Mesothelial cell of epicardium (in vitro differentiated cells): ENCODE data around the gene FOXR1. TPM values are rescaled to one million over a fixed set of nuclear protein-coding genes. Genes with fewer than 3 reads are reported as not detected.

Experiments used
- DNase-seq, 2 experiments: peaks; one replicate each; pipeline ENCODE4 v3.0.0; 2021; ENCODE audit warnings: low spot score in 2 of 2; ENCODE audit not compliant: unreplicated experiment in 2 of 2
- H3K27ac Mint-ChIP-seq: 2 replicates; pipeline ENCODE4 v1.8.0; 2021; ENCODE audit warnings: mixed read lengths
- H3K27me3 Mint-ChIP-seq: 2 replicates; pipeline ENCODE4 v1.8.0; 2021; ENCODE audit warnings: low read depth, mixed read lengths
- H3K36me3 Mint-ChIP-seq: 2 replicates; pipeline ENCODE4 v1.8.0; 2021; ENCODE audit warnings: mixed read lengths
- H3K4me1 Mint-ChIP-seq: 2 replicates; pipeline ENCODE4 v1.8.0; 2021; ENCODE audit warnings: mixed read lengths
- H3K4me3 Mint-ChIP-seq: 2 replicates; pipeline ENCODE4 v1.8.0; 2021; ENCODE audit warnings: mild to moderate bottlenecking, moderate library complexity, mixed read lengths
- H3K9me3 Mint-ChIP-seq: 2 replicates; pipeline ENCODE4 v1.8.0; 2021; ENCODE audit warnings: mixed read lengths
- total RNA-seq: library from RNA; stranded (reverse); gene quantifications from 3 replicates; pipeline ENCODE4 v1.2.1, GENCODE V29; 2021
- TF ChIP-seq, protein P1 (sequence below): fragments of 200-600 bp; sonication (generic); IDR thresholded peaks from one replicate; pipeline ENCODE4 v1.5.0; 2021; ENCODE audit warnings: antibody characterized with exemption; ENCODE audit not compliant: unreplicated experiment

Gene FOXR1
- total RNA-seq, 1 donor from 2014 or later = not detected

DNA sequence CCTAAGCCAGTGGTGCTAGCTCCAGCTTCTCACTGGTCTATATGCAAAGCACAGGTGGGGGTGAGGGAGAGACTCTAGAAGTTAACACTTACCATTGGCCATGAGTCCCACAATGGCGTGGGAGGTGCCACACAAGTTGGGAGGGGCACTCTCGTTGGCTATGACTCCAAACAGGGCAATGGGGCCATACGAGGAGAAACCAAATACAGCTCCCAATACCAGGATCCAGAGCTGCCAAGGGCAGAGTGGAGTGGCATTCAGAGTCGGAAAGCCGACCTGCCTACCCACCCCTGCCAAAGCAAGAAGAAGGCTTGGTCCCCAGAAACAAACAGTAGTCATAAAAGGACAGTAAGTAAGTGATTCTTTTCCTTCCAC, 53.5 kb downstream of the FOXR1 start:
- TF ChIP-seq, protein P1, sequence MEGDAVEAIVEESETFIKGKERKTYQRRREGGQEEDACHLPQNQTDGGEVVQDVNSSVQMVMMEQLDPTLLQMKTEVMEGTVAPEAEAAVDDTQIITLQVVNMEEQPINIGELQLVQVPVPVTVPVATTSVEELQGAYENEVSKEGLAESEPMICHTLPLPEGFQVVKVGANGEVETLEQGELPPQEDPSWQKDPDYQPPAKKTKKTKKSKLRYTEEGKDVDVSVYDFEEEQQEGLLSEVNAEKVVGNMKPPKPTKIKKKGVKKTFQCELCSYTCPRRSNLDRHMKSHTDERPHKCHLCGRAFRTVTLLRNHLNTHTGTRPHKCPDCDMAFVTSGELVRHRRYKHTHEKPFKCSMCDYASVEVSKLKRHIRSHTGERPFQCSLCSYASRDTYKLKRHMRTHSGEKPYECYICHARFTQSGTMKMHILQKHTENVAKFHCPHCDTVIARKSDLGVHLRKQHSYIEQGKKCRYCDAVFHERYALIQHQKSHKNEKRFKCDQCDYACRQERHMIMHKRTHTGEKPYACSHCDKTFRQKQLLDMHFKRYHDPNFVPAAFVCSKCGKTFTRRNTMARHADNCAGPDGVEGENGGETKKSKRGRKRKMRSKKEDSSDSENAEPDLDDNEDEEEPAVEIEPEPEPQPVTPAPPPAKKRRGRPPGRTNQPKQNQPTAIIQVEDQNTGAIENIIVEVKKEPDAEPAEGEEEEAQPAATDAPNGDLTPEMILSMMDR = no peak
- no peaks in the 10 kb centered on the region for H3K9me3 Mint-ChIP-seq
- peaks cover 18% of the 10 kb centered on the region for H3K36me3 Mint-ChIP-seq
- no peak for DNase-seq
- peaks cover 20% of the 10 kb centered on the region for H3K4me1 Mint-ChIP-seq
- H3K4me3 Mint-ChIP-seq = no peak overlapping the region
- H3K27me3 Mint-ChIP-seq = no peaks in the 10 kb centered on the region
- peak overlapping the region; percentile 40 for H3K27ac Mint-ChIP-seq

DNA sequence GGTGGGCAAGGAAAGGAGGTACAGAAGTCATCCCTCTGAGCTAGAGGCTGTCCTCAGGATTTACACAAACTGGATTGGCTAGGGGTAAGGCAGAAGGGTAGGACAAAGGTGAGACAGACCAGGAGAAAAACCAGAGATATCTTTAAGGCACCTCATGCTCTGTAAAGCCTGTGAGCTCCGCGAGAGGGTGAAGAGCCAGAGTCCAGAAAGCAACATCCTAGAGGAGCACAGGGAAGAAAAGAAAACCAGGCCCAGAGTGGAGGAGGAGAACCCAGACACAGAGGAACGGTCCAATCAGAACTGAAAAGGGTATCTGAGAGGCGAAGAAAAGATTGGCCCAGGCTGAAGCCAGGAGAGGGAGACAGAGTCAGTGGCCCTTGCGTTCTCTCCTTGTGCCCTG, 54.0 kb downstream of the FOXR1 start:
- peak overlapping the region; percentile 40 for H3K27ac Mint-ChIP-seq
- no peaks in the 10 kb centered on the region for H3K27me3 Mint-ChIP-seq
- H3K9me3 Mint-ChIP-seq = no peaks in the 10 kb centered on the region
- no peak overlapping the region for H3K4me3 Mint-ChIP-seq
- peaks cover 17% of the 10 kb centered on the region for H3K36me3 Mint-ChIP-seq
- DNase-seq = no peak
- TF ChIP-seq, protein P1 = no peak
- peaks cover 19% of the 10 kb centered on the region for H3K4me1 Mint-ChIP-seq

DNA sequence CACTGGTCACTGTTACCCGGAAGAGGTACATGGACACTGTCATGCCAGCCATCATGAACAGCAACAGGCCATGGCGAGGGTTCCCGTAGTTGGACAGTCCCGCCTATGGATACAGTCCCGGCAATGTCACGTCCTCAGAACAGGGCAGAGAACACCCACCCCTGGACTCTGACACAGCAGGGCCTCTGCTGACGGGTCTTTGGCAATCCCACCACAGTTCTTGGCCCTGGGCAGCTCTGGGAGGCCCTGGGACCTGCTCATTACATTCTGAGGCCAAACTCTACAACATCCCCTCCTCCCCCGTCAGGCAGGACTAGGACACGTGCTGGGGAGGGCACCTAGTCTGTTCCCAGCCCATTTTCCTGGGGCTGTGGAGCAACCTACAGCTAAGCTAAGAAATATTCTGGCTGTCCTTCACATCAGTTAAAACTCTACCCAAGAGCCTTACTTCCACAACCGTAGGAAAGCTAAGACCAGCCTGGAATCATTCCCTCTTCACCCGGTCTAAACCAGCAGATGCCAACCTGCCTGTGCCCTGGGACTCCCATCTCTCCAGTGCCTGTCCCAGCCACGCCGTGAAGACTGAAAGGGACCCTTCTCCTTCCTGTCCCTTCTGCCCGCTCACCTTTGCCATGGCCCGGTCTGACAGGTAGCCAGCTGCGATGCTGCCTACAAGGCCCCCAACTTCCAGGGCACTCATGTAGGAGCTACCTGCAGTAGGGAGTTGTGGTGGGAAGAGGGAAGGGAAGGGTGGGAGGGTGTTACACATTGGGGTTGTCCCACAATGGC, 54.6 kb downstream of the FOXR1 start:
- H3K4me3 Mint-ChIP-seq = no peak overlapping the region
- H3K36me3 Mint-ChIP-seq = peaks cover 17% of the 10 kb centered on the region

DNA sequence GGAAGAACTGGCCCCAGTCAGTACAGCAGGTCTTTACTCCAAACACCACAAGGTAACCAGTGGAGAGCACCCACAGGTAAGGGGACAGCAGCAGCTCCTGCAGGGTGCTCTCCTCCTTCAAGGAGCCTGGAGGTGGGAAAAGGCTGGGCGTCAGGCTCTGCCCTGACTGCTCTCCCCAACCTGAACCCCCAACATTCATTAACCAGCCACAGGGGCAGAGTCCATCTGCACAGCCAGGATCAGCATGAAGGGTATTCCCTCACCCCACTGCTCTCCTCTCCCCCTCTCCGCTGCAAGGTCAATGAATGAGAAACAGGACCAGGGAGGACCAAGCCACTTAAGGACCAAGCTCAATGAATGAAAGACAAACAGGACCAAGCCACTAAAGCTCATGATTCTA, 55.4 kb downstream of the FOXR1 start:
- H3K9me3 Mint-ChIP-seq = no peaks in the 10 kb centered on the region
- peaks cover 17% of the 10 kb centered on the region for H3K36me3 Mint-ChIP-seq
- H3K4me3 Mint-ChIP-seq = no peak overlapping the region
- no peak for DNase-seq
- peaks cover 19% of the 10 kb centered on the region for H3K4me1 Mint-ChIP-seq
- TF ChIP-seq, protein P1 = no peak
- H3K27ac Mint-ChIP-seq = no peak overlapping the region
- no peaks in the 10 kb centered on the region for H3K27me3 Mint-ChIP-seq

More for the DNA sequence above, 54.6 kb downstream of the FOXR1 start:
- Mint-ChIP-seq H3K27me3 (no peaks in the 10 kb centered on the region), H3K9me3 (no peaks in the 10 kb centered on the region), H3K27ac (no peak overlapping the region), H3K4me1 (peaks cover 19% of the 10 kb centered on the region)
- TF ChIP-seq, protein P1 = no peak
- no peak for DNase-seq

DNA sequence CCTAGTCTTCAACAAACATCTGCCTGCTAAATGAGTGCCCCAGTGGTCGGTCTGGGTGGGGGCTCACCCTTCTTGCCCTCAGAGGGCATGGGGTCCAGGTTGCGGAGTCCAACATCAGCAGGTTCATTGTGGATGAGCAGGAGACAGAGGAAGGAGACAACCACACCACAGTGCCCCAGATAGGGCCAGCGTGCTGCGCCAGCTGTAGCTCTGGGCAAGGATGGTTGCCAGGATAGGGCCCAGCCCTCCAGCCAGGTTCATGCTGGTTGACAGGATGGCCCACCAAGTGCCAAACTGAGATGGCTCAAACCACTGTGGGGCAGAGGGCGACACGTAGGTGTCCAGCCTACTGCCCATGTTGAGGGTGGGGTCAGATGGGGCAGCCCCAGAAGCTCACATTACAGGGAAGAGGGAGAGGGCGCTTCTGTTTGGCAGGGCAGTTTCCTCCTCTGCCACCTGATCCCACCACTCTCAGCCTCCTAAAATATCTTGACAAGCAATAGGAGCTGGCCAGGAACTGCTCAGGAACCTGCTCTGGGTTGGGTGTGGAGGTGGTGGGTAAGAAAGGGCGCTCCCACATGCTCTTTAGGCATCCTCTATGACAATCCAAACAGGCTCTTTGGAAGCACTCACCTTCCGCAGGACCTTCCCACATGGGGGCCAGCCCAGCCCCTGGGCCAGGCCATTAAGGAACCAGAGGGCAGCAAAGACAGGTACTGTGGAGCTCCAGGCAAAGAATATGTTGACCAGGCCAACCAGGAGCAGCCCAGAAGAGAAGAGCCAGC, 56.2 kb downstream of the FOXR1 start:
- H3K4me1 Mint-ChIP-seq = peaks cover 19% of the 10 kb centered on the region
- TF ChIP-seq, protein P1 = no peak
- no peaks in the 10 kb centered on the region for H3K27me3 Mint-ChIP-seq
- no peak overlapping the region for H3K4me3 Mint-ChIP-seq
- no peak for DNase-seq
- H3K27ac Mint-ChIP-seq = no peak overlapping the region
- H3K36me3 Mint-ChIP-seq = peaks cover 17% of the 10 kb centered on the region
- no peaks in the 10 kb centered on the region for H3K9me3 Mint-ChIP-seq
